Measurements from ENCODE around the gene RPL27A.
"Not testable (repeated sequence)": the region's sequence is repeated elsewhere in the genome, so short reads cannot be mapped to it uniquely, and the experiment has no call there.

The RPL27A gene

DNA sequence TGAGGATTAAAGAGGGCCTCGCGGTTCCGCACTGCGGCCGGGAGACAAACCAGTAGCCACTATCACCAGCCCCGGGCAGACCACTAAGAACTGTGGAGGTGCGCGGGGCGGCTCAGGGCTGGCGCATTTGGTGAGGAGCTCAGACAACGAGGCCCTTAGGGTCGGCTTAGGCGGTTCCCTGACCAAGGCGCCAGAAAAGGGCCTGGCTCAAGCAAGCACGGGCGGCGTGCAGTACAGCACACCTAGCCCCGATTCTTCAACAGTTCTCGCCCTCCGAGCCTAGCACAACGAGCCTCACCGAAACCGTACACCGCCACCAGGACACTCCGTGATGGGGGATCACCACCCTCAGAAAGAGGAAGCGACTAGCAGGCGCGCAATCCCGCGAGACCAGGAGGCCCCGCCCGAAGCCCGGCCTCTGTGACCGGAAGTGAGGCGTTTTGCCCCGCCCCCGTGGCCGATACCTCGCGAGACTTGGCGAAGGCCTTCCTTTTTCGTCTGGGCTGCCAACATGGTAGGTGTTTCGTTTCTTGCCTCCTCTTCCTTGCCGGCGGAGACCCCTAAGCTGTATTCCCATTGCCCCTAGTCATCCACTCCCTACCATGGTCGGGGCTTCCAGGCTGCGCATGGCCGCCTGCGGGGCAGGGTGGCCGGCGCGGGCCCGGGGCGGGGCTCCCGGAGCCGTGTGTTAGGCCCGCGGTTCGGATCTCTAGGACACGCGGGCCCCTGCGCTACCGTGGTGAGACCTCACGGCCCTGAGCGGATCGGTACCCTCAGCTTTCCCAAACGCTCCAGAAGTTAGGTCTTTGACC is at the start of gene RPL27A, which contains the start of gene TRIM66:
Gene RPL27A, plus strand, starts transcription at position 490 of the 812 bp plus-strand sequence. Its CDS starts 22 bp downstream, at position 512.
Gene TRIM66, minus strand, starts transcription at position 363 of the 812 bp plus-strand sequence. CDS start 10,391 bp downstream, outside the sequence.
- DNase-seq (ENCODE audit: low read depth in 2 of 2), result peak; percentile 99

DNA sequence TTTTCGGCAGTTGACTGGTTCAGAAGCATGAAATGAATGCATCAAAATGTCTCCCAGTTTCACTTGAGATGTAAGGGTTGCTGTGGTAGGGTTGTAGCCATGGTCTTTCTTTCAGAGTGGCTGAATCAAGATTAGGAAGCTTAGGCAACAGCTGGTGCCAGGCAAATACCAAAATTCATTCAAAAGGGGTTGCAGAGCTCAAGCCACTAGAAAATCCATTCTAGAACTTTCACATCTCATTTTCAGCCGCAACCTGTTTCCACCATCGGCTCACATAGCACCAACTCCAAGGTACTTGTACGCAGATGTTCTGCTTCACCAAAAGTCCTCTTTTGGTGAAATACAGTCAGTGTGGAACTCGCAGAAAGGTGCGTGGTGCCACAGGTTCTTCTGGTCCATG is 48.1 kb upstream of the RPL27A start:
- no peak for DNase-seq (ENCODE audit: low read depth in 2 of 2)

- DNase-seq (ENCODE audit: low read depth in 2 of 2), result no peak
These were observed 46.5 kb upstream of the RPL27A start for GRCh38 chr11:8636127-8636526.

- DNase-seq (ENCODE audit: low read depth in 2 of 2), result no peak
These were observed 44.3 kb upstream of the RPL27A start for GRCh38 chr11:8638300-8638699.

DNA sequence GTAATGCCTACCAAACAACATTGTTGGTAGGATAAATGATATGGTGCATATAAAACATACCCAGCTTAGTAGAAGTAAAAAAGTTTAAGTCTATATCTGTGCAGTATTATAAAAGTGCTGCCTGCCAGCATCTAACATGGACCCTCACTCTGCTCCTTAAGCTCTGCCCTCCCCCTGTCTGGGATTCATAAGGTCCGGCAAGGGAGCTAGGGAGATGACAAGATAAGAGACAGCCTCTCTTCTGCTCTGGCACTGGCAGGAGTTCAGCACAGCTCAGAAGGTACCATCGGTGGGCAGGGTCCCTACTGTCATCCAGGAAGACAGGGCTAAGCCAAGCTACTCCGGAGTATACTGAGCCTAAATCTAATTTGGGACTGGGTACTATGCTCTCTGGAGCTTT is 42.9 kb upstream of the RPL27A start:
- DNase-seq (ENCODE audit: low read depth in 2 of 2), result no peak

- DNase-seq (ENCODE audit: low read depth in 2 of 2), result no peak
These were observed 42.2 kb upstream of the RPL27A start for GRCh38 chr11:8640267-8640906.

DNA sequence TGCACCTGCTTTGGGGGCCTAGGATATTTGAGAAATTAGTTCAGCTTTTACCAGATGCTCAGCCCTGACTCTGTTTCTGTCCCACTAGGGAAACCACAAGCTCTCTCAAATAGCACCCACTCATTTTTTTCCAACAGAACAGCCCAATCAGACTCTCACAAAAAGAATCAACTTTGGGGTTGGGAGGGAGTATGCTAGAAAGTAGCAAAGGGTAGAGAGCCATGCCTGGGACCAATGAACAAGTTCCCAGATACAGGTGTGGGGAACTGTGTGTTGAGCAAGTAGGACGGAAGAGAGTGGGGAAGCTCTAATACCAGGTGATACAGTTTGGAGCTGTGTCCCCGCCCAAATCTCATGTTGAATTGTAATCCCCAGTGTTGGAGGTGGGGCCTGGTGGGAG is 41.3 kb upstream of the RPL27A start:
- no peak for DNase-seq (ENCODE audit: low read depth in 2 of 2)

GRCh38 chr11:8642196-8642841 is 40.3 kb upstream of the RPL27A start:
- DNase-seq (ENCODE audit: low read depth in 2 of 2), result no peak

GRCh38 chr11:8646873-8647272 is 35.7 kb upstream of the RPL27A start:
- DNase-seq (ENCODE audit: low read depth in 2 of 2), result no peak

- DNase-seq (ENCODE audit: low read depth in 2 of 2), result no peak
These were observed 33.2 kb upstream of the RPL27A start for GRCh38 chr11:8649361-8649760.

- no peak for DNase-seq (ENCODE audit: low read depth in 2 of 2)
These were observed 32.1 kb upstream of the RPL27A start for GRCh38 chr11:8650401-8650990.

DNA sequence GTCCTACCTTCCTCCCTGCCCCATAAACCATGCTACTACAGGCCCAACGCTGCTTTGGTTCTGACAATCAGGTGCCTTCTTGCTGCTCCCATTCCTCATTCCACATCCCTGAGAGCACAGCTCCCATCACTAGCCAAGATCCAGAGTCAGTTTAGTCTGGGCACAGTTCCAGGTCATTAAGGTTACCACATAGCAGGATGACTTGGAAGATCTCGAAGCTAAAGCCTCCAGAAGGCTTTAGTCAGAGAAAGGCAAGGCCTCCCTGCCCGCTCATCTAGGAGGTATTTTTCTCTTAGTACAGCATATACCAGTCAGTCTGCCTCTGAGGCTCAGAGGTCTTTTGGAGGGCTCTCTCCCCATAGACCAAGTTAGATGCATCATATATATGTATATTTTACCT is 30.5 kb upstream of the RPL27A start:
- DNase-seq (ENCODE audit: low read depth in 2 of 2), result no peak

DNA sequence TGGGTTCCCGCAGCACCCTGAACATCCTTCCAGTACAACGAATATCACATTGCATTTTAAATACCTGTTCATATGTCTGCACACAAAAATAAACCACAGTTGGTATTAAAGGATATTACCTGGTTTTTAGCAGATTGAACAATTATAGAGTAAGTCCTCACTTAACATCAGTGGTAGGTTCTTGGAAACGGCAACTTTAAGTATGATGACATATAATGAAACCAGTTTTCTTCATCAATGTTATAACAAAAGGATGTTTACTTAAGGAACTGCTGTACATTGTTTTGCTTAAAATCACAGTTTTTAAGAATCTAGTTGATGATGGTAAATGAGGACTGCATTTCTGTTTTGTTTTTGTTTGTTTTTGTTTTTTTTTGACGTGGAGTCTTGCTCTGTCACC is 28.1 kb upstream of the RPL27A start:
- no peak for DNase-seq (ENCODE audit: low read depth in 2 of 2)

GRCh38 chr11:8656291-8656690 is 26.3 kb upstream of the RPL27A start:
- no peak for DNase-seq (ENCODE audit: low read depth in 2 of 2)

DNA sequence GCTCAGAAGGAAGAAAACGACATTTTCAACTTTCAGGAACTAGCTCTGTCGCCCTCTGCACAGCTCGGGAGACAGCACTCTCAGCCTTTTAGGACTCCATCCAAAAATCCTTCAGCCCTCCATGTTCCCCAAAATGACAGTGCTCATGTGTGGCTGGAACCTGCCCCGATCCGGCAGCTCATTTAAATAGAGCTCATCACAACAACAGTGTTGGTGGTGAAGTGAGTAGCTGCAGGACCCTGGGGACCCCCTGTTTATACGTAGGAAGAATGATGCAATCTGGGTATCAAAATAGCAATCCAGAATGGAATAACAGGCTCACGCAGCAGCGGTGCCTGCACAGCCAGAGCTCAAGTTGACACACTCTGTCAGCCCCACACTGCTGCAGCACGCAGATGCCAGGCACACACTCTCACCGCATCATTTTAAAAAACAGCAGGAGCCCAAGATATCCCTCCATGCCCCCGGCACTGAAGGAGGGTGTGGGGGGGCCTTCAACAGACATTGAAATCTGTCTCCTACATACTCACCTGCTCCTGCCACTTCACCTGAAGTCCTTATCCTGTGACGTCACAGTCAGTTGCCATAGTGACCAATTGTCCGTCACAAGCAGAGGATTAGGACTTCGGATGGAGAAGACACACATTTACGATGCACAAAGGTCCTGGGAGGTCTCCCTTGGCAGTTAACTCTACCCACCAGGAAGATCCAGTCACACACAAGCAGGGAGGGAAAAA is 24.1 kb upstream of the RPL27A start:
- no peak for DNase-seq (ENCODE audit: low read depth in 2 of 2)

- DNase-seq (ENCODE audit: low read depth in 2 of 2), result no peak
These were observed 21.4 kb upstream of the RPL27A start for GRCh38 chr11:8661001-8661795.

- DNase-seq (ENCODE audit: low read depth in 2 of 2), result no peak
These were observed 17.4 kb upstream of the RPL27A start for GRCh38 chr11:8665222-8665621.

GRCh38 chr11:8670081-8670480 is 12.5 kb upstream of the RPL27A start:
- DNase-seq (ENCODE audit: low read depth in 2 of 2), result not testable (repeated sequence)

GRCh38 chr11:8671193-8671612 is 11.4 kb upstream of the RPL27A start:
- no peak for DNase-seq (ENCODE audit: low read depth in 2 of 2)

DNA sequence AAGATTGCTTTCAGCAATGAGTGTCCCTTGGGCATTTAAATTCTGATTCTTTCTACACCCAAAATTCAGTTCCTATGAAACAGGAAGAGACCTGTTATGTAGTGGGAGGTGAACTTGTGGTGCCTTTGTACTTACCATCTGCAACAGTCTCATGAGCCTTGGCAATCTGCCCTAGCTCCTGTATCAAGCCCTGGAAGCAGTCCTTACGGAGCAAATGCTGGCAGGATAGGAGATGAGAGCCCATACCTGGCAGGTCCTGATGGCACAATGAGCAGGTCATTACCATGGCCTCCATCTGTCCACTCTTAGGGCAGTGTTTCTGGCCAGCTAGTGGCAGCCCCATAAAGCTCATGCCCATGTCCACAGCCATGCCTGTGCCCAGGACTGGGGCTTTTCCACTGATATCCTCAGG is 10.9 kb upstream of the RPL27A start:
- DNase-seq (ENCODE audit: low read depth in 2 of 2), result no peak

GRCh38 chr11:8672346-8672745 is 10.2 kb upstream of the RPL27A start:
- DNase-seq (ENCODE audit: low read depth in 2 of 2), result no peak

Data from stimulated activated CD4-positive, alpha-beta T cell treated with anti-CD3 and anti-CD28 coated beads, Interleukin-1b, Interleukin-23, amount 100 ng/mL, for 4 hours (primary cell).